HL-60 (cell line): ENCODE results near the gene LARGE2.

ENCODE experiments used
- DNase-seq, 2 experiments: peaks; one replicate each; pipeline ENCODE4 v3.0.0-alpha.2; 2010 to 2020; ENCODE audit warnings: low read depth in 1 of 2, low spot score in 1 of 2
- H3K27ac ChIP-seq: fragments of 250-450 bp; sonication (Bioruptor Pico); replicated peaks from 2 replicates; pipeline ENCODE4 v1.5.1; 2020; ENCODE audit warnings: mild to moderate bottlenecking, moderate library complexity
- H3K27me3 ChIP-seq: fragments of 250-450 bp; sonication (Bioruptor Pico); 2 replicates; pipeline ENCODE4 v1.5.1; 2021; ENCODE audit warnings: mild to moderate bottlenecking, moderate library complexity; ENCODE audit not compliant: insufficient read depth, poor library complexity, severe bottlenecking
- H3K4me3 ChIP-seq: replicated peaks from 2 replicates; pipeline ENCODE4 v1.5.1; 2011; ENCODE audit warnings: mild to moderate bottlenecking, control low read depth, low read length; ENCODE audit not compliant: insufficient read depth
- GABPA ChIP-seq: IDR thresholded peaks from 2 replicates; pipeline ENCODE4 v1.6.1; 2012; ENCODE audit warnings: low read depth
- POLR2AphosphoS5 ChIP-seq: IDR thresholded peaks from 2 replicates; pipeline ENCODE4 v1.6.1; 2012; ENCODE audit warnings: low read depth
- SPI1 ChIP-seq: IDR thresholded peaks from 2 replicates; pipeline ENCODE4 v1.6.1; 2012; ENCODE audit warnings: low read depth, mild to moderate bottlenecking, borderline replicate concordance
- TF ChIP-seq, protein P1 (sequence below): IDR thresholded peaks from 2 replicates; pipeline ENCODE4 v1.6.1; 2012; ENCODE audit warnings: low read depth; ENCODE audit not compliant: insufficient replicate concordance
- TF ChIP-seq, protein P2 (sequence below): IDR thresholded peaks from one replicate; pipeline ENCODE4 v1.5.1; 2011; ENCODE audit warnings: low read length, control low read depth, inconsistent platforms; ENCODE audit not compliant: insufficient read depth

LARGE2 gene

DNA sequence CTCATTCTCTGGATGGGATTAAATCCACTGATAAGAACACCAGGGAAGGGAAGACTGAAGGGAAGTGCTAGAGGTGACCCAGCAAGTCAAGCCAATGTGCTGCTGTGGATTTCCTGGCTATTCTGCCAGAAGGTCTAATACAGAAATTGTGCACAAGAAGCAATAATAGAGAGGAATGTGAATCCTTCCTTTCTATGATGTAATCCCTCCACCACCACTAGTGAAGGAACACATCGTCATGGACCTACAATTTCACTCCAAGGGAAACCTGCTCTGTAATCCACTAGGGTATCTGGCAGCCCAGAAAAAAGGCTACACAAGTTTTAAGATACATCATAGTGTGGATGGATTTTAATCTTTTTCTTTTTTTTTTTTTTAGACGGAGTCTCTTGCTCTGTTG, 17.4 kb downstream of the LARGE2 start:
- TF ChIP-seq GABPA (no peak), SPI1 (no peak), POLR2AphosphoS5 (no peak)
- TF ChIP-seq, protein P1, sequence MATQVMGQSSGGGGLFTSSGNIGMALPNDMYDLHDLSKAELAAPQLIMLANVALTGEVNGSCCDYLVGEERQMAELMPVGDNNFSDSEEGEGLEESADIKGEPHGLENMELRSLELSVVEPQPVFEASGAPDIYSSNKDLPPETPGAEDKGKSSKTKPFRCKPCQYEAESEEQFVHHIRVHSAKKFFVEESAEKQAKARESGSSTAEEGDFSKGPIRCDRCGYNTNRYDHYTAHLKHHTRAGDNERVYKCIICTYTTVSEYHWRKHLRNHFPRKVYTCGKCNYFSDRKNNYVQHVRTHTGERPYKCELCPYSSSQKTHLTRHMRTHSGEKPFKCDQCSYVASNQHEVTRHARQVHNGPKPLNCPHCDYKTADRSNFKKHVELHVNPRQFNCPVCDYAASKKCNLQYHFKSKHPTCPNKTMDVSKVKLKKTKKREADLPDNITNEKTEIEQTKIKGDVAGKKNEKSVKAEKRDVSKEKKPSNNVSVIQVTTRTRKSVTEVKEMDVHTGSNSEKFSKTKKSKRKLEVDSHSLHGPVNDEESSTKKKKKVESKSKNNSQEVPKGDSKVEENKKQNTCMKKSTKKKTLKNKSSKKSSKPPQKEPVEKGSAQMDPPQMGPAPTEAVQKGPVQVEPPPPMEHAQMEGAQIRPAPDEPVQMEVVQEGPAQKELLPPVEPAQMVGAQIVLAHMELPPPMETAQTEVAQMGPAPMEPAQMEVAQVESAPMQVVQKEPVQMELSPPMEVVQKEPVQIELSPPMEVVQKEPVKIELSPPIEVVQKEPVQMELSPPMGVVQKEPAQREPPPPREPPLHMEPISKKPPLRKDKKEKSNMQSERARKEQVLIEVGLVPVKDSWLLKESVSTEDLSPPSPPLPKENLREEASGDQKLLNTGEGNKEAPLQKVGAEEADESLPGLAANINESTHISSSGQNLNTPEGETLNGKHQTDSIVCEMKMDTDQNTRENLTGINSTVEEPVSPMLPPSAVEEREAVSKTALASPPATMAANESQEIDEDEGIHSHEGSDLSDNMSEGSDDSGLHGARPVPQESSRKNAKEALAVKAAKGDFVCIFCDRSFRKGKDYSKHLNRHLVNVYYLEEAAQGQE: no peak
- TF ChIP-seq, protein P2, sequence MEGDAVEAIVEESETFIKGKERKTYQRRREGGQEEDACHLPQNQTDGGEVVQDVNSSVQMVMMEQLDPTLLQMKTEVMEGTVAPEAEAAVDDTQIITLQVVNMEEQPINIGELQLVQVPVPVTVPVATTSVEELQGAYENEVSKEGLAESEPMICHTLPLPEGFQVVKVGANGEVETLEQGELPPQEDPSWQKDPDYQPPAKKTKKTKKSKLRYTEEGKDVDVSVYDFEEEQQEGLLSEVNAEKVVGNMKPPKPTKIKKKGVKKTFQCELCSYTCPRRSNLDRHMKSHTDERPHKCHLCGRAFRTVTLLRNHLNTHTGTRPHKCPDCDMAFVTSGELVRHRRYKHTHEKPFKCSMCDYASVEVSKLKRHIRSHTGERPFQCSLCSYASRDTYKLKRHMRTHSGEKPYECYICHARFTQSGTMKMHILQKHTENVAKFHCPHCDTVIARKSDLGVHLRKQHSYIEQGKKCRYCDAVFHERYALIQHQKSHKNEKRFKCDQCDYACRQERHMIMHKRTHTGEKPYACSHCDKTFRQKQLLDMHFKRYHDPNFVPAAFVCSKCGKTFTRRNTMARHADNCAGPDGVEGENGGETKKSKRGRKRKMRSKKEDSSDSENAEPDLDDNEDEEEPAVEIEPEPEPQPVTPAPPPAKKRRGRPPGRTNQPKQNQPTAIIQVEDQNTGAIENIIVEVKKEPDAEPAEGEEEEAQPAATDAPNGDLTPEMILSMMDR: no peak
- DNase-seq: no peak
- Histone ChIP-seq H3K4me3 (no peak overlapping the region), H3K27ac (no peak overlapping the region), H3K27me3 (no peaks in the 10 kb centered on the region)

- Histone ChIP-seq H3K27ac (no peak overlapping the region), H3K27me3 (no peaks in the 10 kb centered on the region), H3K4me3 (no peak overlapping the region)
- TF ChIP-seq POLR2AphosphoS5 (no peak), SPI1 (no peak), GABPA (no peak)
- TF ChIP-seq, protein P2: no peak
- TF ChIP-seq, protein P1: no peak
- no peak for DNase-seq
Observed at GRCh38 chr11:45941285-45941684, 18.8 kb downstream of the LARGE2 start.

- Histone ChIP-seq H3K4me3 (no peak overlapping the region), H3K27ac (no peak overlapping the region), H3K27me3 (no peaks in the 10 kb centered on the region)
- no peak for DNase-seq
- TF ChIP-seq SPI1 (no peak), POLR2AphosphoS5 (no peak), GABPA (no peak)
- TF ChIP-seq, protein P1: no peak
- TF ChIP-seq, protein P2: no peak
Observed at GRCh38 chr11:45942381-45942780, 19.9 kb downstream of the LARGE2 start.
